ENCODE measurements around the gene EXT2. TPM values are rescaled to one million over a fixed set of nuclear protein-coding genes. Genes with fewer than 3 reads are reported as not detected.

EXT2 gene
- total RNA-seq, 1 experiment from 2014 or later = 39.1 TPM

DNA sequence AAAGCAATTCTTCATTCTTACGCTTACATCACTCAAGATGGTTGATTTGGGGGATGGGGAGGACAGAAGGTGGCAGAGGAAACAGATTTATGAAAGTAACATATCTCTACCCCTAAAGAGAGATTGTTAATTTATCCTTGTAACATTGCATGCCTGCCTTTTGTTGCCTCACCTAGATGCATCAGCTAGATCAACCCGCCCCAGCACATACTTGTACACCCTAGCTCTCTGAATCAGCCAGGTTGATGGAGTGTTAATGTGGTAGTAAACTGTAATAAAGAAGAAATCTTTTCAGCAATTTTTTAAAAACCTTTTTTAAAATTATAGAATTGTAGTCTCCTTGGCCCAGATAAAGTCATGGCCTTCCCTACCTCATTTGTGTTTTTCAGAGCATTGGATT is 51.5 kb downstream of the EXT2 start:
- no peaks in the 10 kb centered on the region for H3K4me1 Mint-ChIP-seq
- DNase-seq (ENCODE audit: low spot score) (no peak), ATAC-seq (no peak)
- no peak overlapping the region for H3K4me3 Mint-ChIP-seq
- POLR2A ChIA-PET = no interaction called here
- H3K9me3 Mint-ChIP-seq = peaks cover 12% of the 10 kb centered on the region
- no peak for TF ChIP-seq TP53 (CRISPR knock-in tag; IDR thresholded peaks at IDR 0.05)
- H3K27me3 Mint-ChIP-seq (ENCODE audit: low read depth) = no peaks in the 10 kb centered on the region
- CTCF ChIA-PET = no interaction called here
- no peak overlapping the region for H3K27ac Mint-ChIP-seq
- H3K36me3 Mint-ChIP-seq = peaks cover 16% of the 10 kb centered on the region

DNA sequence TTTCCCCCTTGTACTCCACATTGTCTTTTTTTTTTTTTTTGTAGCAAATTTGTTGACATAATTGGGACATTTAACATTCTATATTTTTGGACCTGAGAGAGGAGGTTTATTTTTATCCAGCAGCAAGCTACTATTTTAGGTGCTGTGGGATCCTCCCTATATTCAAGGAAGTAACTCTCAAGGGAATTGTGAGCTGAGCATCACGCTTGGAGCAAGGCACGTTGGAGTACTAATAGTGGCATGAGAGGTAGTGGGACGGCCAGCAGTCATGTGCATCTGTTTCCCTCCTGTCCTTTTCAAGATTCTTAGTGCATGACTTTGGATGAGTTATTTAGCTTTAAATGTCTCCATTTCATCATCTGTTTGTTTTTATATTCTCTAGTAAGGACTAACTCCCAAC is 52.3 kb downstream of the EXT2 start:
- H3K4me3 Mint-ChIP-seq = no peak overlapping the region
- peaks cover 22% of the 10 kb centered on the region for H3K36me3 Mint-ChIP-seq
- ChIA-PET CTCF (no interaction called here), POLR2A (no interaction called here)
- no peak for TF ChIP-seq TP53 (CRISPR knock-in tag; IDR thresholded peaks at IDR 0.05)
- no peak for TF ChIP-seq ZNF512 (CRISPR knock-in tag; IDR thresholded peaks at IDR 0.05; ENCODE audit: borderline replicate concordance)
- TF ChIP-seq GTF2I (CRISPR knock-in tag; conservative IDR thresholded peaks at IDR 0.05) = no peak
- TF ChIP-seq NFATC4 (CRISPR knock-in tag; IDR thresholded peaks at IDR 0.05) = no peak
- no peak for TF ChIP-seq FOXJ3 (CRISPR knock-in tag; IDR thresholded peaks at IDR 0.05; ENCODE audit: borderline replicate concordance)
- TF ChIP-seq OVOL2 (CRISPR knock-in tag; IDR thresholded peaks at IDR 0.05; ENCODE audit: borderline replicate concordance) = no peak
- TF ChIP-seq PRRX2 (CRISPR knock-in tag; IDR thresholded peaks at IDR 0.05) = no peak
- no peak for TF ChIP-seq MXD4 (CRISPR knock-in tag; IDR thresholded peaks at IDR 0.05; ENCODE audit: borderline replicate concordance)
- TF ChIP-seq ZNF671 (CRISPR knock-in tag; IDR thresholded peaks at IDR 0.05) = no peak
- TF ChIP-seq ZNF532 (CRISPR knock-in tag; IDR thresholded peaks at IDR 0.05; ENCODE audit: borderline replicate concordance) = no peak
- TF ChIP-seq, protein P1, sequence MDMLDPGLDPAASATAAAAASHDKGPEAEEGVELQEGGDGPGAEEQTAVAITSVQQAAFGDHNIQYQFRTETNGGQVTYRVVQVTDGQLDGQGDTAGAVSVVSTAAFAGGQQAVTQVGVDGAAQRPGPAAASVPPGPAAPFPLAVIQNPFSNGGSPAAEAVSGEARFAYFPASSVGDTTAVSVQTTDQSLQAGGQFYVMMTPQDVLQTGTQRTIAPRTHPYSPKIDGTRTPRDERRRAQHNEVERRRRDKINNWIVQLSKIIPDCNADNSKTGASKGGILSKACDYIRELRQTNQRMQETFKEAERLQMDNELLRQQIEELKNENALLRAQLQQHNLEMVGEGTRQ (CRISPR knock-in tag; IDR thresholded peaks at IDR 0.05) = no peak
- no peak for TF ChIP-seq ZNF138 (CRISPR knock-in tag; conservative IDR thresholded peaks at IDR 0.05)
- no peak for TF ChIP-seq ZNF121 (CRISPR knock-in tag; IDR thresholded peaks at IDR 0.05)
- TF ChIP-seq, protein P2, sequence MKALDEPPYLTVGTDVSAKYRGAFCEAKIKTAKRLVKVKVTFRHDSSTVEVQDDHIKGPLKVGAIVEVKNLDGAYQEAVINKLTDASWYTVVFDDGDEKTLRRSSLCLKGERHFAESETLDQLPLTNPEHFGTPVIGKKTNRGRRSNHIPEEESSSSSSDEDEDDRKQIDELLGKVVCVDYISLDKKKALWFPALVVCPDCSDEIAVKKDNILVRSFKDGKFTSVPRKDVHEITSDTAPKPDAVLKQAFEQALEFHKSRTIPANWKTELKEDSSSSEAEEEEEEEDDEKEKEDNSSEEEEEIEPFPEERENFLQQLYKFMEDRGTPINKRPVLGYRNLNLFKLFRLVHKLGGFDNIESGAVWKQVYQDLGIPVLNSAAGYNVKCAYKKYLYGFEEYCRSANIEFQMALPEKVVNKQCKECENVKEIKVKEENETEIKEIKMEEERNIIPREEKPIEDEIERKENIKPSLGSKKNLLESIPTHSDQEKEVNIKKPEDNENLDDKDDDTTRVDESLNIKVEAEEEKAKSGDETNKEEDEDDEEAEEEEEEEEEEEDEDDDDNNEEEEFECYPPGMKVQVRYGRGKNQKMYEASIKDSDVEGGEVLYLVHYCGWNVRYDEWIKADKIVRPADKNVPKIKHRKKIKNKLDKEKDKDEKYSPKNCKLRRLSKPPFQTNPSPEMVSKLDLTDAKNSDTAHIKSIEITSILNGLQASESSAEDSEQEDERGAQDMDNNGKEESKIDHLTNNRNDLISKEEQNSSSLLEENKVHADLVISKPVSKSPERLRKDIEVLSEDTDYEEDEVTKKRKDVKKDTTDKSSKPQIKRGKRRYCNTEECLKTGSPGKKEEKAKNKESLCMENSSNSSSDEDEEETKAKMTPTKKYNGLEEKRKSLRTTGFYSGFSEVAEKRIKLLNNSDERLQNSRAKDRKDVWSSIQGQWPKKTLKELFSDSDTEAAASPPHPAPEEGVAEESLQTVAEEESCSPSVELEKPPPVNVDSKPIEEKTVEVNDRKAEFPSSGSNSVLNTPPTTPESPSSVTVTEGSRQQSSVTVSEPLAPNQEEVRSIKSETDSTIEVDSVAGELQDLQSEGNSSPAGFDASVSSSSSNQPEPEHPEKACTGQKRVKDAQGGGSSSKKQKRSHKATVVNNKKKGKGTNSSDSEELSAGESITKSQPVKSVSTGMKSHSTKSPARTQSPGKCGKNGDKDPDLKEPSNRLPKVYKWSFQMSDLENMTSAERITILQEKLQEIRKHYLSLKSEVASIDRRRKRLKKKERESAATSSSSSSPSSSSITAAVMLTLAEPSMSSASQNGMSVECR (CRISPR knock-in tag; IDR thresholded peaks at IDR 0.05; ENCODE audit: borderline replicate concordance) = no peak
- TF ChIP-seq STAT6 (CRISPR knock-in tag; conservative IDR thresholded peaks at IDR 0.05; ENCODE audit: low read depth) = no peak
- no peak for TF ChIP-seq ZMAT4 (CRISPR knock-in tag; IDR thresholded peaks at IDR 0.05)
- no peak for TF ChIP-seq CBFB (CRISPR knock-in tag; IDR thresholded peaks at IDR 0.05; ENCODE audit: low read depth)
- TF ChIP-seq ERG (CRISPR knock-in tag; IDR thresholded peaks at IDR 0.05) = no peak
- TF ChIP-seq ATF1 (CRISPR knock-in tag; IDR thresholded peaks at IDR 0.05) = no peak
- DNase-seq (ENCODE audit: low spot score) = no peak
- H3K27me3 Mint-ChIP-seq (ENCODE audit: low read depth) = no peaks in the 10 kb centered on the region
- H3K4me1 Mint-ChIP-seq = no peaks in the 10 kb centered on the region
- peaks cover 16% of the 10 kb centered on the region for H3K9me3 Mint-ChIP-seq
- H3K27ac Mint-ChIP-seq = no peak overlapping the region
- ATAC-seq = no peak

Data from WTC11 (cell line).